GM19239 (cell line): ENCODE data around the gene C17orf50.

Source experiments
- DNase-seq: peaks from one replicate; pipeline ENCODE4 v3.0.0; 2011; ENCODE audit warnings: low spot score; ENCODE audit not compliant: insufficient read length
- FAIRE-seq: peaks from 2 replicates; lab custom pipeline; 2011; peaks lifted over from hg19 to GRCh38; lab: Jason Lieb, UNC

C17orf50 gene

GRCh38 chr17:35808240-35808961 lies 47.7 kb downstream of the C17orf50 start:
- no peak for FAIRE-seq

GRCh38 chr17:35808962-35809854 lies 48.5 kb downstream of the C17orf50 start, which contains the start of gene TAF15:
TSS of gene TAF15 (plus strand) at chr17:35809484. CDS start at chr17:35809570, 86 bp downstream.
- DNase-seq (peak; percentile 79), FAIRE-seq (no peak)

More at GRCh38 chr17:35808240-35808961, 47.7 kb downstream of the C17orf50 start:
- DNase-seq = no peak

- DNase-seq (no peak), FAIRE-seq (no peak)
Measured at GRCh38 chr17:35809855-35810461, 49.3 kb downstream of the C17orf50 start.

GRCh38 chr17:35811759-35812158 lies 51.1 kb downstream of the C17orf50 start:
- DNase-seq (no peak), FAIRE-seq (no peak)

- DNase-seq (no peak), FAIRE-seq (no peak)
Measured at GRCh38 chr17:35812456-35812855, 51.8 kb downstream of the C17orf50 start.
